IPS-18c (cell line): ENCODE results near the gene TGFBR3.
"Not testable (repeated sequence)": the region's sequence is repeated elsewhere in the genome, so short reads cannot be mapped to it uniquely, and the experiment has no call there.

ENCODE experiments used
- H3K4me3 ChIP-seq: 2 replicates; pipeline ENCODE4 v1.7.0; 2013; ENCODE audit warnings: low read depth, mild to moderate bottlenecking, low read length, moderate library complexity; ENCODE audit not compliant: insufficient read depth
- H3K9me3 ChIP-seq: one replicate; pipeline ENCODE4 v1.6.1; 2013; ENCODE audit warnings: mild to moderate bottlenecking, low read length, moderate library complexity; ENCODE audit not compliant: control insufficient read depth, insufficient read depth

The TGFBR3 gene

GRCh38 chr1:91857557-91858239 lies 28.3 kb downstream of the TGFBR3 start:
- Histone ChIP-seq H3K9me3 (no peaks in the 10 kb centered on the region), H3K4me3 (no peak overlapping the region)

- no peaks in the 10 kb centered on the region for H3K9me3 ChIP-seq
- no peak overlapping the region for H3K4me3 ChIP-seq
Observed at GRCh38 chr1:91856996-91857395, 29.0 kb downstream of the TGFBR3 start.

- Histone ChIP-seq H3K9me3 (no peaks in the 10 kb centered on the region), H3K4me3 (no peak overlapping the region)
Observed at GRCh38 chr1:91854852-91855534, 31.0 kb downstream of the TGFBR3 start.

- Histone ChIP-seq H3K4me3 (no peak overlapping the region), H3K9me3 (no peaks in the 10 kb centered on the region)
Observed at GRCh38 chr1:91853397-91853796, 32.6 kb downstream of the TGFBR3 start.

GRCh38 chr1:91852011-91852410 lies 33.9 kb downstream of the TGFBR3 start:
- not testable (repeated sequence) for H3K9me3 ChIP-seq, H3K4me3 ChIP-seq

- Histone ChIP-seq H3K4me3 (no peak overlapping the region), H3K9me3 (no peaks in the 10 kb centered on the region)
Observed at GRCh38 chr1:91851130-91852010, 34.6 kb downstream of the TGFBR3 start.

GRCh38 chr1:91850708-91851107 lies 35.2 kb downstream of the TGFBR3 start:
- Histone ChIP-seq H3K9me3 (no peaks in the 10 kb centered on the region), H3K4me3 (no peak overlapping the region)

GRCh38 chr1:91847851-91848250 lies 38.1 kb downstream of the TGFBR3 start:
- Histone ChIP-seq H3K4me3 (no peak overlapping the region), H3K9me3 (no peaks in the 10 kb centered on the region)

- no peaks in the 10 kb centered on the region for H3K9me3 ChIP-seq
- H3K4me3 ChIP-seq = no peak overlapping the region
Observed at GRCh38 chr1:91846639-91847013, 39.3 kb downstream of the TGFBR3 start.

- H3K4me3 ChIP-seq = no peak overlapping the region
- H3K9me3 ChIP-seq = no peaks in the 10 kb centered on the region
Observed at GRCh38 chr1:91846007-91846638, 39.8 kb downstream of the TGFBR3 start.

GRCh38 chr1:91844862-91845528 lies 41.0 kb downstream of the TGFBR3 start:
- Histone ChIP-seq H3K9me3 (no peaks in the 10 kb centered on the region), H3K4me3 (no peak overlapping the region)

- no peak overlapping the region for H3K4me3 ChIP-seq
- H3K9me3 ChIP-seq = no peaks in the 10 kb centered on the region
Observed at GRCh38 chr1:91843843-91844242, 42.1 kb downstream of the TGFBR3 start.

- Histone ChIP-seq H3K9me3 (no peaks in the 10 kb centered on the region), H3K4me3 (no peak overlapping the region)
Observed at GRCh38 chr1:91842563-91842962, 43.4 kb downstream of the TGFBR3 start.

- no peaks in the 10 kb centered on the region for H3K9me3 ChIP-seq
- no peak overlapping the region for H3K4me3 ChIP-seq
Observed at GRCh38 chr1:91842056-91842455, 43.9 kb downstream of the TGFBR3 start.

- H3K4me3 ChIP-seq, H3K9me3 ChIP-seq: not testable (repeated sequence)
Observed at GRCh38 chr1:91840276-91840675, 45.7 kb downstream of the TGFBR3 start.

GRCh38 chr1:91836331-91837040 lies 49.5 kb downstream of the TGFBR3 start:
- H3K9me3 ChIP-seq = no peaks in the 10 kb centered on the region
- no peak overlapping the region for H3K4me3 ChIP-seq
